OCI-LY7 (cell line): Measurements from ENCODE around the gene CSTPP1. TPM values are rescaled to one million over a fixed set of nuclear protein-coding genes. Genes with fewer than 3 reads are reported as not detected.
A peak's percentile ranks its signal among the peaks of the same experiment; 100 is the strongest.

Experiments used
- BruUV-seq: library from RNA; stranded (reverse); fragments of 400-500 nt; replicated peaks from 2 replicates; lab custom pipeline; 2021; lab: Mats Ljungman, UMichigan
- CTCF ChIA-PET: fragments of 300-600 bp; sonication (Branson Sonifier 250); formaldehyde crosslinking; loops from one replicate; lab custom pipeline; 2022; ENCODE audit warnings: antibody characterized with exemption; ENCODE audit not compliant: unreplicated experiment; lab: Charles Lee
- POLR2A ChIA-PET: fragments of 300-600 bp; sonication (Branson Sonifier 250); formaldehyde crosslinking; loops from one replicate; lab custom pipeline; 2022; ENCODE audit warnings: antibody characterized with exemption; lab: Charles Lee
- DNase-seq: peaks from one replicate; pipeline ENCODE4 v3.0.0-alpha.2; 2015; ENCODE audit warnings: low spot score
- H2AFZ ChIP-seq: fragments of 200-600 bp; sonication (generic), shearing (Covaris generic); 2 replicates; pipeline ENCODE4 v1.6.1; 2014; ENCODE audit warnings: mild to moderate bottlenecking, antibody characterized with exemption, low read length, moderate library complexity
- H3K27ac ChIP-seq: fragments of 200-600 bp; sonication (generic); 2 replicates; pipeline ENCODE4 v1.5.1; 2014; ENCODE audit warnings: mixed run types, low read depth, mild to moderate bottlenecking, moderate library complexity, low read length, inconsistent platforms; ENCODE audit not compliant: poor library complexity, severe bottlenecking
- H3K36me3 ChIP-seq: fragments of 200-600 bp; sonication (generic); 2 replicates; pipeline ENCODE4 v1.6.1; 2014; ENCODE audit warnings: mild to moderate bottlenecking, antibody characterized with exemption, low read length, moderate library complexity, mixed read lengths; ENCODE audit not compliant: insufficient read depth
- H3K4me1 ChIP-seq: fragments of 200-600 bp; sonication (generic); 2 replicates; pipeline ENCODE4 v1.5.1; 2014; ENCODE audit warnings: mild to moderate bottlenecking, low read length; ENCODE audit not compliant: insufficient read depth, poor library complexity, severe bottlenecking
- H3K4me2 ChIP-seq: fragments of 200-600 bp; sonication (generic); 2 replicates; pipeline ENCODE4 v1.6.1; 2014; ENCODE audit warnings: mild to moderate bottlenecking, low read length
- H3K4me3 ChIP-seq: fragments of 200-600 bp; sonication (generic); 2 replicates; pipeline ENCODE4 v1.5.1; 2014; ENCODE audit warnings: mild to moderate bottlenecking, low read depth, low read length; ENCODE audit not compliant: poor library complexity, severe bottlenecking
- H3K79me2 ChIP-seq: fragments of 200-600 bp; sonication (generic); 2 replicates; pipeline ENCODE4 v1.6.1; 2016; ENCODE audit warnings: low read depth, mild to moderate bottlenecking, low read length, moderate library complexity, mixed read lengths; ENCODE audit not compliant: insufficient read depth
- H3K9me2 ChIP-seq: fragments of 200-600 bp; sonication (generic); 2 replicates; pipeline ENCODE4 v1.6.1; 2016; ENCODE audit warnings: mild to moderate bottlenecking, low read length, mixed read lengths; ENCODE audit not compliant: insufficient read depth
- H3K9me3 ChIP-seq: fragments of 200-600 bp; sonication (generic); 2 replicates; pipeline ENCODE4 v1.6.1; 2014; ENCODE audit warnings: mild to moderate bottlenecking, mixed run types, low read length, mixed read lengths
- H4K20me1 ChIP-seq: fragments of 200-600 bp; sonication (generic); 2 replicates; pipeline ENCODE4 v1.6.1; 2014; ENCODE audit warnings: mild to moderate bottlenecking, antibody characterized with exemption, low read length, moderate library complexity, mixed read lengths; ENCODE audit not compliant: insufficient read depth
- CTCF ChIP-seq: fragments of 200-600 bp; sonication (generic); conservative IDR thresholded peaks from 2 replicates; pipeline ENCODE4 v1.5.1; 2014; ENCODE audit warnings: mild to moderate bottlenecking, antibody characterized with exemption, low read length, moderate library complexity, mixed read lengths
- EZH2phosphoT487 ChIP-seq: fragments of 200-600 bp; sonication (generic); IDR thresholded peaks from 2 replicates; pipeline ENCODE4 v1.6.1; 2018; ENCODE audit warnings: low read depth, borderline replicate concordance, mild to moderate bottlenecking, mixed run types, antibody characterized with exemption, low read length, moderate library complexity, mixed read lengths
- intact Hi-C: fragments of 100-400 bp; cut with micrococcal nuclease; formaldehyde crosslinking; loops from one replicate; pipeline ENCODE4 v1.10.0; 2022; ENCODE audit not compliant: unreplicated experiment
- total RNA-seq, 2 experiments: library from RNA; depleted of rRNA in 1 of 2; stranded (reverse); fragments of >200 nt in 1 of 2; shearing (Covaris generic) in 1 of 2; gene quantifications; 2 replicates each; pipeline ENCODE4 v1.2.3, GENCODE V29; 2014 to 2022

CSTPP1 gene
- total RNA-seq, 2 experiments from 2014 or later: 39.6 to 43.1 TPM

DNA sequence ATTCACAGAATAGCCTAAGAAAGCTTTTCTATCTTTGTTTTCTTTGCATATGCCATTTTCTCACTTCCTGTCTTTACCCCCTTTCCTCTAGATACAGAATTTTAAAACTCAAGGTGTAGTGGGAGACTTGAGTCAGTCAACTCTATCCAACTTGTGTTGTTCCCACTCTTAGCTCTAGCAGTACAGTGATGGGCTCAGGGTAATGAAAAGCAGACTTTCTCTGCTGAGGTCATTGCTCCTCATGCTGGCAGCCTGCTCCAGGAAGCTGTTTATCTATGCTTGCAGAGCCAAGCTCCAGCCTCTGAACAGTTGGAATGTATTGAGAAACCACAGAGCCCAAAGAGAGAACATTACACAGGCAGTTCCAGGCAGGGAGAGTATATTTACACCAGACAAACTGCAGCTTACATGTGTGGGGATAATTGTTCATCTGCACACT is 68.1 kb downstream of the CSTPP1 start:
- H3K9me2 ChIP-seq: no peaks in the 10 kb centered on the region
- BruUV-seq: no TSS peak
- peak; percentile 67 for DNase-seq
- H4K20me1 ChIP-seq: no peaks in the 10 kb centered on the region
- CTCF ChIA-PET: interaction anchor here (1.1 kb wide), 1 partner anchor 148 kb away, joined by 3 read pairs; no protein-coding TSS in a partner anchor
- H3K4me3 ChIP-seq: peak overlapping the region; percentile 35
- POLR2A ChIA-PET: interaction anchor here (0.9 to 4.3 kb wide), 9 partner anchors 16 to 148 kb away, joined by 3 to 16 read pairs (median 7); partner anchors contain the start of gene CSTPP1
- peaks cover 11% of the 10 kb centered on the region for H3K36me3 ChIP-seq
- H3K4me2 ChIP-seq: peak overlapping the region; percentile 61
- no peak for TF ChIP-seq EZH2phosphoT487
- no peak for TF ChIP-seq CTCF
- peaks cover 40% of the 10 kb centered on the region; the same call in 1 of the 2 replicates for H3K79me2 ChIP-seq
- peak overlapping the region; percentile 89 for H3K27ac ChIP-seq
- intact Hi-C loops: loop anchor here (5.0 kb wide), 2 partner anchors 67 to 87 kb away; partner anchors contain the start of genes CSTPP1 and LRP4
- peak overlapping the region; percentile 15; the same call in 1 of the 2 replicates for H2AFZ ChIP-seq
- H3K9me3 ChIP-seq: no peaks in the 10 kb centered on the region
- peaks cover 84% of the 10 kb centered on the region for H3K4me1 ChIP-seq

DNA sequence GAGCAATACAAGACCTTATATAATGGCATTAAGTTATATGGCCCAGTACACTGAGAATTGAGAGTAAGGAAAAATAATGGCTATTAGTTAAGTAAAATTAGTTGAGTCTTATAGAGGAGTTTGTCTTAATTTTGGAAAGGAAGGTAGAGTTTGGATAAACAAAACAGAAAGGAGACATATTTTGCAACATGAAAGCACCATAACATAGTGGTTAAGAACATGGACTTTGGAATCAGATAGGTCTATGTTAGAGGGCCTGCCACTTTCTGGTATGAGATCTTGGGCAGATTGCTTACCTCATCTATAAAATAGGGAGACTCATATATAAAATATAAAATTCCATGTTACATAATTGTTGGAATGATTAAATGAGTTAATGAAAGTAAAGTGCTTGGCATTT is 68.9 kb downstream of the CSTPP1 start:
- H3K9me3 ChIP-seq: no peaks in the 10 kb centered on the region
- no peaks in the 10 kb centered on the region for H3K9me2 ChIP-seq
- H3K4me2 ChIP-seq: peak overlapping the region; percentile 61
- DNase-seq: no peak
- H3K4me1 ChIP-seq: peaks cover 81% of the 10 kb centered on the region
- H2AFZ ChIP-seq: peak overlapping the region; percentile 15; the same call in 1 of the 2 replicates
- H3K79me2 ChIP-seq: peaks cover 32% of the 10 kb centered on the region; the same call in 1 of the 2 replicates
- H3K4me3 ChIP-seq: peak overlapping the region; percentile 35
- TF ChIP-seq EZH2phosphoT487: no peak
- no peak for TF ChIP-seq CTCF
- CTCF ChIA-PET: no interaction called here
- POLR2A ChIA-PET: interaction anchor here (0.6 to 4.3 kb wide), 12 partner anchors 8 to 253 kb away, joined by 3 to 16 read pairs (median 4); partner anchors contain the start of gene CSTPP1
- H3K27ac ChIP-seq: peak overlapping the region; percentile 89
- H3K36me3 ChIP-seq: peaks cover 11% of the 10 kb centered on the region
- no peaks in the 10 kb centered on the region for H4K20me1 ChIP-seq
- intact Hi-C loops: no loop called here
- no TSS peak for BruUV-seq

DNA sequence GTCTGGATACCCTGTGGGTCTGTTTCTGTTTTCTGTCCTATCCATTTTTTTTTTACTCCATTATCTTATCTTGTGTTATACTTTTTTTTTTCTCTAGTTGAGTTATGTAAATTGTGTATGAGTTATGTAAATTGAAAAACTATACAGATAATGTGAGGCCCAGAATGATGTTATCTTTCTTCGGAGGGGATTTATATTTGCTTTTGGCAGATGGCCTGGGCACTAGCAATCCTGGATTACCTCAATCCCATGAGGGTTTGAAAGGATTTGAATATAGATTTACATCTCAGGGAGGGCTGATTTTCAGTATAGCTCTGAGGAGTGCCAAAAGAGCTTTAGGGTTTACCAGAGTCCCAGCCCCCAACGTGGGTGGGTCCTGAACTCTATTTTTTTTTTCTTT is 71.0 kb downstream of the CSTPP1 start:
- H3K36me3 ChIP-seq: peaks cover 7% of the 10 kb centered on the region; the same call in 1 of the 2 replicates
- no peak overlapping the region for H3K27ac ChIP-seq
- CTCF ChIA-PET: no interaction called here
- POLR2A ChIA-PET: interaction anchor here (1.0 to 4.9 kb wide), 2 partner anchors 7 to 147 kb away, joined by 3 to 18 read pairs; no protein-coding TSS in a partner anchor
- DNase-seq: no peak
- no TSS peak for BruUV-seq
- H3K4me2 ChIP-seq: no peak overlapping the region
- no peak overlapping the region for H2AFZ ChIP-seq
- H4K20me1 ChIP-seq: no peaks in the 10 kb centered on the region
- intact Hi-C loops: no loop called here
- H3K4me3 ChIP-seq: no peak overlapping the region
- TF ChIP-seq CTCF (no peak), EZH2phosphoT487 (no peak)
- peaks cover 19% of the 10 kb centered on the region; the same call in 1 of the 2 replicates for H3K79me2 ChIP-seq
- H3K4me1 ChIP-seq: peaks cover 74% of the 10 kb centered on the region
- no peaks in the 10 kb centered on the region for H3K9me3 ChIP-seq
- no peaks in the 10 kb centered on the region for H3K9me2 ChIP-seq
